Neural progenitor cell (in vitro differentiated cells): ENCODE data around the gene TMEM45B. TPM values are rescaled to one million over a fixed set of nuclear protein-coding genes. Genes with fewer than 3 reads are reported as not detected.
"Not testable (repeated sequence)": the region's sequence is repeated elsewhere in the genome, so short reads cannot be mapped to it uniquely, and the experiment has no call there.

Experiments used
- DNase-seq: peaks from one replicate; pipeline ENCODE4 v3.0.0-alpha.2; 2016; ENCODE audit warnings: low spot score
- H2AFZ ChIP-seq: fragments of 200-600 bp; sonication (generic); replicated peaks from 2 replicates; pipeline ENCODE4 v1.6.1; 2016; ENCODE audit warnings: antibody characterized with exemption
- H3F3A ChIP-seq: fragments of 200-600 bp; sonication (generic); 2 replicates; pipeline ENCODE4 v1.6.1; 2016; ENCODE audit warnings: antibody characterized with exemption, low read depth
- H3K27ac ChIP-seq: fragments of 200-600 bp; sonication (generic); 2 replicates; pipeline ENCODE4 v1.5.1; 2016; ENCODE audit warnings: mild to moderate bottlenecking
- H3K27me3 ChIP-seq: fragments of 200-600 bp; sonication (generic); 2 replicates; pipeline ENCODE4 v1.6.1; 2016; ENCODE audit warnings: mild to moderate bottlenecking, moderate library complexity
- H3K36me3 ChIP-seq: fragments of 200-600 bp; sonication (generic); 2 replicates; pipeline ENCODE4 v1.5.1; 2016
- H3K4me1 ChIP-seq: fragments of 200-600 bp; sonication (generic); 2 replicates; pipeline ENCODE4 v1.6.1; 2016; ENCODE audit warnings: mixed run types
- H3K4me2 ChIP-seq: fragments of 200-600 bp; sonication (generic); 2 replicates; pipeline ENCODE4 v1.6.1; 2016
- H3K4me3 ChIP-seq: fragments of 200-600 bp; sonication (generic); 2 replicates; pipeline ENCODE4 v1.5.1; 2016
- H3K79me2 ChIP-seq: fragments of 200-600 bp; sonication (generic); 2 replicates; pipeline ENCODE4 v1.6.1; 2016; ENCODE audit warnings: low read depth
- H3K9ac ChIP-seq: fragments of 200-600 bp; sonication (generic); 2 replicates; pipeline ENCODE4 v1.6.1; 2016
- H3K9me3 ChIP-seq: fragments of 200-600 bp; sonication (generic); 2 replicates; pipeline ENCODE4 v1.5.1; 2016; ENCODE audit warnings: low read depth
- H4K20me1 ChIP-seq: fragments of 200-600 bp; sonication (generic); 2 replicates; pipeline ENCODE4 v1.6.1; 2016; ENCODE audit warnings: low read depth
- H3K27ac Mint-ChIP-seq: 3 replicates; pipeline ENCODE4 v1.8.0; 2021; ENCODE audit warnings: mixed read lengths
- H3K27me3 Mint-ChIP-seq: 2 replicates; pipeline ENCODE4 v1.8.0; 2022; ENCODE audit warnings: low read depth, mild to moderate bottlenecking, inconsistent platforms, moderate library complexity, mixed read lengths; ENCODE audit not compliant: insufficient read depth
- H3K36me3 Mint-ChIP-seq: 3 replicates; pipeline ENCODE4 v1.8.0; 2021; ENCODE audit warnings: mixed read lengths
- H3K4me1 Mint-ChIP-seq: 3 replicates; pipeline ENCODE4 v1.8.0; 2021; ENCODE audit warnings: mixed read lengths
- H3K4me3 Mint-ChIP-seq: 3 replicates; pipeline ENCODE4 v1.8.0; 2021; ENCODE audit warnings: mild to moderate bottlenecking, moderate library complexity, mixed read lengths
- H3K9me3 Mint-ChIP-seq: 3 replicates; pipeline ENCODE4 v1.8.0; 2020; ENCODE audit warnings: mixed read lengths
- CTCF ChIP-seq: fragments of 200-600 bp; sonication (generic); IDR thresholded peaks from 2 replicates; pipeline ENCODE4 v1.5.1; 2017; ENCODE audit warnings: antibody characterized with exemption, mild to moderate bottlenecking
- EZH2 ChIP-seq: fragments of 200-600 bp; sonication (generic); IDR thresholded peaks from 2 replicates; pipeline ENCODE4 v1.6.1; 2017; ENCODE audit warnings: antibody characterized with exemption, mild to moderate bottlenecking, moderate library complexity
- EZH2phosphoT487 ChIP-seq: fragments of 200-600 bp; sonication (generic); IDR thresholded peaks from 2 replicates; pipeline ENCODE4 v1.6.1; 2017; ENCODE audit warnings: antibody characterized with exemption
- total RNA-seq: library from RNA; depleted of rRNA; stranded (reverse); fragments of >200 nt; gene quantifications from 2 replicates; pipeline ENCODE4 v1.2.3, GENCODE V29; 2015; ENCODE audit warnings: low replicate concordance

Gene TMEM45B
- total RNA-seq, 1 donor from 2014 or later: not detected

DNA sequence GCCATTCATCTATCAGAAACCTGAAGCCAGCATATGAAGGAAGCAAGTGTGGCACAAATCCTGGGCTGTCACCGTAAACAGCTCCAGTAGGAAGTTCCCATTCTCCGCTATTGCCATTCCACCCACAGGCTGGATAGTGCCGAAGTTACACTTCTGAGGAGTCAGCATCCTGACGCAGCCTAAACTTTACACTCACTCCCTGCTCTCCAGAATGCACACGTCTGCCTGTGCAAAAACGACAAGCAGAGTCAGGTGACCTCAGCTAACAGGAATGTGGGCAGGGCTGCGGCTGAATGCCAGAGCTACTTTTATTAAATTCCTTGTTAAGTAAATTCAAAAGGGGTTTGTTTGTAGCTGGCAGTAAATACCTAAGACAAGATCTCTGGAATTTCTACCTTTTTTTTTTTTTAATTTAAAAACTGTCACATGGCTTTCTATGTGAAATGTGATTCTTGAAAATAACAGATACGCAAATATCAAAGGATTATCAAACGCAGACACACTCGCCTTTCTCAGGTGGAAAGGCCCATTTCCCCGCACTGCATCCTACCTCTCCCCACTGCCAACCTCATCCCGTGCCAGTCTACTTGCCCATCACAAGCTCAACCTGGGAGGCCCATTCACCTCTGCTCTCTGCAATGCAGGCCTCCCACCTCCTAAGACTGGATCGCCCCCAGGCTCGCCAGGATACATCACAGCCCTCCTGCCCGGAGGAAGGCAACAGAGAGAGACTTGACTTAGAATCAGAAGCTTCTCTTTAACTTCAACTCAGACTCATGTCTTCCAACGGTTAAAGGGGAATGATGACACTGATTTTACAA lies 46.3 kb downstream of the TMEM45B start:
- H3K4me3 ChIP-seq: no peak overlapping the region
- H3F3A ChIP-seq: peaks cover 3% of the 10 kb centered on the region
- peak overlapping the region; percentile 27 for H3K27ac ChIP-seq
- H3K27me3 Mint-ChIP-seq: no peaks in the 10 kb centered on the region
- no peaks in the 10 kb centered on the region for H3K79me2 ChIP-seq
- no peak overlapping the region for H2AFZ ChIP-seq
- H3K4me2 ChIP-seq: no peak overlapping the region
- peaks cover 2% of the 10 kb centered on the region for H3K9me3 Mint-ChIP-seq
- TF ChIP-seq EZH2 (no peak), EZH2phosphoT487 (no peak), CTCF (no peak)
- no peak overlapping the region for H3K9ac ChIP-seq
- H3K9me3 ChIP-seq: no peaks in the 10 kb centered on the region
- peak; percentile 62 for DNase-seq
- H3K36me3 ChIP-seq: peaks cover 9% of the 10 kb centered on the region
- peaks cover 8% of the 10 kb centered on the region for H4K20me1 ChIP-seq
- H3K36me3 Mint-ChIP-seq: peaks cover 38% of the 10 kb centered on the region
- H3K27me3 ChIP-seq: no peaks in the 10 kb centered on the region
- peaks cover 19% of the 10 kb centered on the region for H3K4me1 Mint-ChIP-seq
- H3K4me1 ChIP-seq: peaks cover 21% of the 10 kb centered on the region
- no peak overlapping the region for H3K4me3 Mint-ChIP-seq
- H3K27ac Mint-ChIP-seq: peak overlapping the region; percentile 67

DNA sequence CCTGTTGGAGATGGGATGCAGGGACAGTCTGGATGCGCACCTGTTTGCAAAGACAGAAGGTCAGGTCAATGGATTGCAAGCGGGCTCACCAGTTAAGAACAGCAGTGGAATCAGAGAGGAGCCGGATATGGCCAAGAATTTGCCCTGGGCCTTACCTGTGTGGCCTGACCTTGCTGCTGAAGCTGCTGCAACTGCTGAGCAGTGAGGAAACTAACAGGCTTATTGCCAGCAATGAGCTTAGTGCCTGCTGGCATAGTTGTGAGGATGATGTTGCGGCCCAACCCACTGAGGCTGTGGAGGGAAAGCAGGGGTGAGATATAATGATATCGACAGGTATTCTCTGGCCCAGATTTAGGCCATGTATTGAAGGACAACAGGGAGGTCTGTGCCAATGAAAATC lies 49.2 kb downstream of the TMEM45B start:
- TF ChIP-seq EZH2phosphoT487: no peak
- TF ChIP-seq EZH2: no peak
- TF ChIP-seq CTCF: no peak
- Histone ChIP-seq H3K4me2 (no peak overlapping the region), H3K36me3 (peaks cover 11% of the 10 kb centered on the region), H3K9ac (no peak overlapping the region), H4K20me1 (peaks cover 8% of the 10 kb centered on the region), H3K9me3 (no peaks in the 10 kb centered on the region), H3K4me3 (no peak overlapping the region), H3K79me2 (no peaks in the 10 kb centered on the region), H3K4me1 (peaks cover 21% of the 10 kb centered on the region), H2AFZ (no peak overlapping the region), H3K27ac (no peak overlapping the region), H3K27me3 (no peaks in the 10 kb centered on the region), H3F3A (peaks cover 3% of the 10 kb centered on the region)
- Mint-ChIP-seq H3K4me1 (peaks cover 21% of the 10 kb centered on the region), H3K36me3 (peaks cover 40% of the 10 kb centered on the region), H3K27ac (no peak overlapping the region), H3K4me3 (no peak overlapping the region), H3K27me3 (no peaks in the 10 kb centered on the region), H3K9me3 (peaks cover 2% of the 10 kb centered on the region)
- no peak for DNase-seq

DNA sequence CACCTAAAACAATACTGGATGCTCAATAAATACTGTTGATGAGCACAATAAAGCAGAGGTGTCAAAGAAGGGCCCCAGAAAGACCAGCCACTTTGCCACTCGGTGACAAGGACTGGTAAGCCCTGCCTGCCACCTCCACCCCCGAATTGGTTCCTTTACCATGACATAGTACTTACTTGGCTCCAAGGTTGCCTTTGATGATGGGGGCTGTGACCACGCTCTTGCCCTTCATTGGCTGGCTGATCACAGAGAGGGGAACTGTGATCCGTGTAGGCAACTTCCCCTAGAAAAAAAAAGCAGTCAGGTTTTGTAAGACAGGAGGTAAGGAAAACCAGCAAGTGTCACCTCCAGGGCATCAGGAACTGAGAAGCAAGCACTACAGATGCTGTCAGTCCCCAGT lies 50.1 kb downstream of the TMEM45B start:
- Histone ChIP-seq H3K4me3 (no peak overlapping the region), H2AFZ (no peak overlapping the region), H3K4me1 (peaks cover 21% of the 10 kb centered on the region), H3F3A (peaks cover 3% of the 10 kb centered on the region), H3K9me3 (no peaks in the 10 kb centered on the region), H3K36me3 (peaks cover 11% of the 10 kb centered on the region), H3K27me3 (no peaks in the 10 kb centered on the region), H3K4me2 (no peak overlapping the region), H3K79me2 (no peaks in the 10 kb centered on the region), H4K20me1 (peaks cover 10% of the 10 kb centered on the region), H3K27ac (no peak overlapping the region), H3K9ac (no peak overlapping the region)
- TF ChIP-seq EZH2phosphoT487 (no peak), EZH2 (no peak)
- H3K9me3 Mint-ChIP-seq: peaks cover 2% of the 10 kb centered on the region
- H3K27me3 Mint-ChIP-seq: no peaks in the 10 kb centered on the region
- H3K4me1 Mint-ChIP-seq: peaks cover 21% of the 10 kb centered on the region
- peaks cover 39% of the 10 kb centered on the region for H3K36me3 Mint-ChIP-seq
- no peak overlapping the region for H3K27ac Mint-ChIP-seq
- no peak for DNase-seq
- no peak overlapping the region for H3K4me3 Mint-ChIP-seq

- H3F3A ChIP-seq: peaks cover 3% of the 10 kb centered on the region
- Mint-ChIP-seq H3K27me3 (no peaks in the 10 kb centered on the region), H3K36me3 (peaks cover 42% of the 10 kb centered on the region), H3K4me3 (no peak overlapping the region), H3K27ac (no peak overlapping the region), H3K9me3 (peaks cover 2% of the 10 kb centered on the region), H3K4me1 (peaks cover 21% of the 10 kb centered on the region)
- no peaks in the 10 kb centered on the region for H3K9me3 ChIP-seq
- DNase-seq: peak; percentile 43
- no peak overlapping the region for H3K4me3 ChIP-seq
- H3K4me2 ChIP-seq: peak overlapping the region; percentile 22
- H4K20me1 ChIP-seq: peaks cover 11% of the 10 kb centered on the region
- H3K9ac ChIP-seq: no peak overlapping the region
- H2AFZ ChIP-seq: no peak overlapping the region
- peaks cover 21% of the 10 kb centered on the region for H3K4me1 ChIP-seq
- no peaks in the 10 kb centered on the region for H3K79me2 ChIP-seq
- H3K27me3 ChIP-seq: no peaks in the 10 kb centered on the region
- peak overlapping the region; percentile 29 for H3K27ac ChIP-seq
- TF ChIP-seq EZH2 (no peak), CTCF (no peak), EZH2phosphoT487 (no peak)
- peaks cover 11% of the 10 kb centered on the region for H3K36me3 ChIP-seq
These were observed 50.7 kb downstream of the TMEM45B start for GRCh38 chr11:129866311-129866710.

GRCh38 chr11:129868626-129869025 lies 53.0 kb downstream of the TMEM45B start:
- not testable (repeated sequence) for H2AFZ ChIP-seq, DNase-seq, H3K9ac ChIP-seq, H3F3A ChIP-seq, H3K27me3 ChIP-seq, H3K9me3 ChIP-seq, H3K4me3 Mint-ChIP-seq, H3K27ac Mint-ChIP-seq, H3K4me3 ChIP-seq, H3K9me3 Mint-ChIP-seq, H3K4me2 ChIP-seq, H3K79me2 ChIP-seq, H3K36me3 ChIP-seq, H3K27me3 Mint-ChIP-seq, H3K27ac ChIP-seq
- Mint-ChIP-seq H3K36me3 (peaks cover 49% of the 10 kb centered on the region), H3K4me1 (peaks cover 11% of the 10 kb centered on the region)
- Histone ChIP-seq H4K20me1 (peaks cover 11% of the 10 kb centered on the region), H3K4me1 (peaks cover 12% of the 10 kb centered on the region)
